Endothelial cell of umbilical vein (primary cell): ENCODE measurements around the gene FIGLA. TPM values are rescaled to one million over a fixed set of nuclear protein-coding genes. Genes with fewer than 3 reads are reported as not detected.

Experiments used
- BruUV-seq: library from RNA; stranded (reverse); fragments of 400-500 nt; replicated peaks from 2 replicates; lab custom pipeline; 2021; lab: Mats Ljungman, UMichigan
- CTCF ChIA-PET: fragments of 300-600, 350-600 bp; sonication (Branson Sonifier 250); formaldehyde crosslinking; loops from one replicate; lab custom pipeline; 2021; ENCODE audit warnings: antibody characterized with exemption, inconsistent platforms; lab: Charles Lee
- POLR2A ChIA-PET: fragments of 300-600, 350-600 bp; sonication (Branson Sonifier 250); formaldehyde crosslinking; loops from one replicate; lab custom pipeline; 2021; ENCODE audit warnings: antibody characterized with exemption, inconsistent platforms; lab: Charles Lee
- DNase-seq: peaks from one replicate; pipeline ENCODE4 v3.0.0-alpha.2; 2011; ENCODE audit warnings: low read depth, low spot score
- FAIRE-seq: peaks from 2 replicates; lab custom pipeline; 2011; peaks lifted over from hg19 to GRCh38; lab: Jason Lieb, UNC
- H2AFZ ChIP-seq: 2 replicates; pipeline ENCODE4 v1.6.0; 2012; ENCODE audit warnings: low read depth, low read length, control low read depth, inconsistent platforms
- H3K27ac ChIP-seq: 2 replicates; pipeline ENCODE4 v1.5.1; 2011; ENCODE audit warnings: low read depth, mild to moderate bottlenecking, control low read depth, low read length, moderate library complexity; ENCODE audit not compliant: insufficient read depth
- H3K27me3 ChIP-seq, 2 experiments: 2 replicates each; pipeline versions ENCODE4 v1.6.0 to v1.6.1; 2011; ENCODE audit warnings: low read length in 2 of 2, mixed read lengths in 1 of 2; ENCODE audit not compliant: control insufficient read depth in 2 of 2, insufficient read depth in 2 of 2
- H3K36me3 ChIP-seq, 2 experiments: 2 replicates in 1 of 2; 3 replicates in 1 of 2; pipeline ENCODE4 v1.5.1; 2011; ENCODE audit warnings: low read length in 2 of 2, mild to moderate bottlenecking in 1 of 2, moderate library complexity in 1 of 2; ENCODE audit not compliant: control insufficient read depth in 2 of 2, insufficient read depth in 2 of 2; ENCODE audit errors: extremely low read depth in 1 of 2
- H3K4me1 ChIP-seq: 3 replicates; pipeline ENCODE4 v1.5.1; 2011; ENCODE audit warnings: mild to moderate bottlenecking, low read length; ENCODE audit not compliant: control insufficient read depth, insufficient read depth; ENCODE audit errors: extremely low read depth
- H3K4me2 ChIP-seq: 2 replicates; pipeline ENCODE4 v1.6.1; 2011; ENCODE audit warnings: low read length, control low read depth, mixed read lengths; ENCODE audit not compliant: insufficient read depth
- H3K4me3 ChIP-seq, 3 experiments: fragments of 200-600 bp in 1 of 3; sonication (generic), shearing (Covaris generic) in 1 of 3; replicated peaks in 1 of 3; 2 replicates each; pipeline ENCODE4 v1.5.1; 2011 to 2016; ENCODE audit warnings: control low read depth in 3 of 3, low read length in 3 of 3, mild to moderate bottlenecking in 2 of 3, inconsistent platforms in 1 of 3, low read depth in 1 of 3, moderate library complexity in 1 of 3; ENCODE audit not compliant: insufficient read depth in 1 of 3
- H3K79me2 ChIP-seq: 2 replicates; pipeline ENCODE4 v1.6.0; 2012; ENCODE audit warnings: low read length, inconsistent platforms; ENCODE audit not compliant: control insufficient read depth, insufficient read depth
- H3K9ac ChIP-seq: replicated peaks from 2 replicates; pipeline ENCODE3; 2011; ENCODE audit warnings: low read length, control low read depth; ENCODE audit not compliant: insufficient read depth; ENCODE audit errors: extremely low read depth
- H3K9me1 ChIP-seq: replicated peaks from 3 replicates; pipeline ENCODE4 v1.6.0; 2011; ENCODE audit warnings: mild to moderate bottlenecking, low read length; ENCODE audit not compliant: control insufficient read depth, insufficient read depth; ENCODE audit errors: extremely low read depth
- H3K9me3 ChIP-seq: replicated peaks from 2 replicates; pipeline ENCODE4 v1.5.1; 2012; ENCODE audit warnings: low read length, inconsistent platforms; ENCODE audit not compliant: control insufficient read depth, insufficient read depth
- H4K20me1 ChIP-seq: replicated peaks from 2 replicates; pipeline ENCODE3; 2011; ENCODE audit warnings: mild to moderate bottlenecking, low read length; ENCODE audit not compliant: control insufficient read depth, insufficient read depth; ENCODE audit errors: extremely low read depth
- CTCF ChIP-seq, 2 donors: IDR thresholded peaks; 1 replicate in 1 of 2; 2 replicates in 1 of 2; pipeline ENCODE4 v1.5.1; 2011; ENCODE audit warnings: low read length in 2 of 2, mild to moderate bottlenecking in 2 of 2, moderate library complexity in 2 of 2, control low read depth in 1 of 2, inconsistent platforms in 1 of 2, low read depth in 1 of 2; ENCODE audit not compliant: insufficient read depth in 1 of 2; ENCODE audit errors: extremely low read depth in 1 of 2
- EZH2 ChIP-seq: IDR thresholded peaks from 2 replicates; pipeline ENCODE4 v1.6.1; 2012; ENCODE audit warnings: borderline replicate concordance, low read depth, mild to moderate bottlenecking, moderate library complexity, low read length, inconsistent platforms; ENCODE audit not compliant: severe bottlenecking
- FOS ChIP-seq: IDR thresholded peaks from 2 replicates; pipeline ENCODE4 v1.6.1; 2011; ENCODE audit warnings: mild to moderate bottlenecking, low read length, moderate library complexity, borderline replicate concordance; ENCODE audit not compliant: insufficient read depth
- GATA2 ChIP-seq: IDR thresholded peaks from 2 replicates; pipeline ENCODE4 v1.7.0; 2011; ENCODE audit warnings: low read depth, mild to moderate bottlenecking, moderate library complexity, mixed read lengths, low read length; ENCODE audit not compliant: insufficient read length, insufficient read depth
- JUN ChIP-seq: IDR thresholded peaks from 2 replicates; pipeline ENCODE4 v1.6.1; 2011; ENCODE audit warnings: borderline replicate concordance, low read depth; ENCODE audit not compliant: insufficient read length, insufficient read depth
- MAX ChIP-seq: IDR thresholded peaks from 2 replicates; pipeline ENCODE4 v1.6.1; 2011; ENCODE audit not compliant: insufficient read depth, insufficient read length
- MYC ChIP-seq: IDR thresholded peaks from one replicate; pipeline ENCODE4 v1.6.1; 2011; ENCODE audit warnings: mild to moderate bottlenecking, low read depth, low read length
- POLR2A ChIP-seq: IDR thresholded peaks from 2 replicates; pipeline ENCODE4 v1.6.1; 2012; ENCODE audit warnings: low read depth, mild to moderate bottlenecking, control low read depth, low read length
- POLR2AphosphoS5 ChIP-seq: IDR thresholded peaks from 2 replicates; pipeline ENCODE4 v1.6.1; 2012; ENCODE audit warnings: low read depth, mild to moderate bottlenecking, control low read depth, low read length, moderate library complexity; ENCODE audit not compliant: insufficient read depth
- dilution Hi-C: fragments of 300-500 bp; cut with MboI; formaldehyde crosslinking; loops from one replicate; pipeline ENCODE4 v1.15.0; 2019; ENCODE audit warnings: low sequenced_read_pairs; ENCODE audit not compliant: extremely low pct_ligation_motif_present
- intact Hi-C: fragments of 100-400 bp; cut with micrococcal nuclease; formaldehyde crosslinking; loops from one replicate; pipeline ENCODE4 v1.10.0; 2022
- polyA plus RNA-seq, 4 experiments: library from polyadenylated mRNA; depleted of rRNA in 3 of 4; stranded (reverse) in 3 of 4; unstranded in 1 of 4; fragments of >200 nt; gene quantifications; 2 replicates each; pipeline versions ENCODE4 v1.2.1 to v1.2.3, GENCODE V29; 2011 to 2012; ENCODE audit warnings: missing spikeins in 1 of 4
- total RNA-seq: library from RNA; stranded (reverse); gene quantifications from 2 replicates; pipeline ENCODE4 v1.2.3, GENCODE V29; 2021

FIGLA gene
- total and polyA plus RNA-seq, 2 donors (not counting 3 experiments of a cell fraction or from before 2014, with no cell fraction given): not detected

GRCh38 chr2:70807102-70807827, 16.8 kb upstream of the FIGLA start:
- POLR2A ChIA-PET: no interaction called here
- CTCF ChIA-PET: no interaction called here
- no peak overlapping the region for H3K4me3 ChIP-seq
- H3K79me2 ChIP-seq: no peaks in the 10 kb centered on the region
- no peak for TF ChIP-seq MYC
- no peak for TF ChIP-seq MAX
- FAIRE-seq (no peak), DNase-seq (no peak)
- H3K36me3 ChIP-seq: no peaks in the 10 kb centered on the region
- H3K4me2 ChIP-seq: no peak overlapping the region
- H3K4me1 ChIP-seq: no peaks in the 10 kb centered on the region
- no TSS peak for BruUV-seq
- H3K9me1 ChIP-seq: no peaks in the 10 kb centered on the region
- no peak overlapping the region for H2AFZ ChIP-seq
- H3K27ac ChIP-seq: no peak overlapping the region
- intact Hi-C loops (no loop called here), dilution Hi-C loops (no loop called here)
- no peaks in the 10 kb centered on the region for H3K9me3 ChIP-seq
- peaks cover 6 to 7% of the 10 kb centered on the region in 2 experiments for H3K27me3 ChIP-seq
- H3K9ac ChIP-seq: no peak overlapping the region
- H4K20me1 ChIP-seq: no peaks in the 10 kb centered on the region

GRCh38 chr2:70806620-70807019, 16.2 kb upstream of the FIGLA start:
- Histone ChIP-seq H3K79me2 (no peaks in the 10 kb centered on the region), H3K4me1 (no peaks in the 10 kb centered on the region), H4K20me1 (no peaks in the 10 kb centered on the region), H2AFZ (no peak overlapping the region), H3K9ac (no peak overlapping the region), H3K4me2 (no peak overlapping the region), H3K27ac (no peak overlapping the region), H3K4me3 (no peak overlapping the region), H3K36me3 (no peaks in the 10 kb centered on the region), H3K9me3 (no peaks in the 10 kb centered on the region), H3K9me1 (no peaks in the 10 kb centered on the region), H3K27me3 (peaks cover 6 to 11% of the 10 kb centered on the region in 2 experiments)
- CTCF ChIA-PET: no interaction called here
- TF ChIP-seq EZH2: no peak
- no peak for TF ChIP-seq MAX
- no peak for TF ChIP-seq POLR2AphosphoS5
- TF ChIP-seq CTCF (IDR thresholded peaks at IDR 0.05; ENCODE audit: extremely low read depth in 1 of 2, insufficient read depth in 1 of 2, low read depth in 1 of 2, low read length in 2 of 2): no peak
- TF ChIP-seq FOS: no peak
- TF ChIP-seq POLR2A: no peak
- no peak for TF ChIP-seq JUN
- no peak for TF ChIP-seq MYC
- TF ChIP-seq GATA2: no peak
- dilution Hi-C loops (no loop called here), intact Hi-C loops (no loop called here)
- no peak for FAIRE-seq
- DNase-seq: no peak
- POLR2A ChIA-PET: no interaction called here
- no TSS peak for BruUV-seq
